ENCODE measurements around the gene RIMS1.
"Not testable (repeated sequence)": the region's sequence is repeated elsewhere in the genome, so short reads cannot be mapped to it uniquely, and the experiment has no call there.

RIMS1 gene

DNA sequence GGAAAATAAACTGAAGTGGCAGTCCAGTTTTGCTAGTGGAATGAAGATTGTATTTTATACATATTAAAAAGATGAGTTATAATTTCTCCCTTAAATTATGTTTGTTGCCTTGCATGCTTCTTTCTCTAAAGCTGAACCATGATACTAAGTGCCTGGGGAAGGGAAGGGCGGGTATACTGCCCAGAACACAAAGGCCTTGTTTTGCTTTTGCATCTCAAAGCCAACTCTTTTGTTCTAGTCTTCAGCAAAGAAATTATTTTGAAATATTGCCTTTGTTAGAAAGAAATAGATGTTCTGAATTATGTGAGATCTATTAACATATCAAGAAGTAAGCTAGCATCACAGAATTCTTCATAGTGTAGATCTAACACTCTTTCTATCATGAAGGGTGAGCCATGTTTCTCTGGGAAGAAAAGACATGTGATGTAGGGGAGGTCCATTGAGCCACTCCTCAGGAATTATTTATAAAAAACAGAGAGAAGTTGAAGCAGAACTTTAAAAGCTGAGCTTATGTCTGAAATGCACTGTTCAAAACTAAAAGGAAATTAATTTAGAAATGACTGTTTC is 108.4 kb downstream of the RIMS1 start:
- no peaks in the 10 kb centered on the region for H3K27me3 ChIP-seq
- TF ChIP-seq, protein P1, sequence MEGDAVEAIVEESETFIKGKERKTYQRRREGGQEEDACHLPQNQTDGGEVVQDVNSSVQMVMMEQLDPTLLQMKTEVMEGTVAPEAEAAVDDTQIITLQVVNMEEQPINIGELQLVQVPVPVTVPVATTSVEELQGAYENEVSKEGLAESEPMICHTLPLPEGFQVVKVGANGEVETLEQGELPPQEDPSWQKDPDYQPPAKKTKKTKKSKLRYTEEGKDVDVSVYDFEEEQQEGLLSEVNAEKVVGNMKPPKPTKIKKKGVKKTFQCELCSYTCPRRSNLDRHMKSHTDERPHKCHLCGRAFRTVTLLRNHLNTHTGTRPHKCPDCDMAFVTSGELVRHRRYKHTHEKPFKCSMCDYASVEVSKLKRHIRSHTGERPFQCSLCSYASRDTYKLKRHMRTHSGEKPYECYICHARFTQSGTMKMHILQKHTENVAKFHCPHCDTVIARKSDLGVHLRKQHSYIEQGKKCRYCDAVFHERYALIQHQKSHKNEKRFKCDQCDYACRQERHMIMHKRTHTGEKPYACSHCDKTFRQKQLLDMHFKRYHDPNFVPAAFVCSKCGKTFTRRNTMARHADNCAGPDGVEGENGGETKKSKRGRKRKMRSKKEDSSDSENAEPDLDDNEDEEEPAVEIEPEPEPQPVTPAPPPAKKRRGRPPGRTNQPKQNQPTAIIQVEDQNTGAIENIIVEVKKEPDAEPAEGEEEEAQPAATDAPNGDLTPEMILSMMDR (IDR thresholded peaks at IDR 0.05; ENCODE audit: low read depth, low read length), result no peak
- no peaks in the 10 kb centered on the region for H3K4me1 ChIP-seq
- H3K9me3 ChIP-seq, result no peaks in the 10 kb centered on the region
- H3K36me3 ChIP-seq, result no peaks in the 10 kb centered on the region
- no peak overlapping the region for H3K4me3 ChIP-seq (ENCODE audit: low read depth, low read length)
- DNase-seq, result no peak

DNA sequence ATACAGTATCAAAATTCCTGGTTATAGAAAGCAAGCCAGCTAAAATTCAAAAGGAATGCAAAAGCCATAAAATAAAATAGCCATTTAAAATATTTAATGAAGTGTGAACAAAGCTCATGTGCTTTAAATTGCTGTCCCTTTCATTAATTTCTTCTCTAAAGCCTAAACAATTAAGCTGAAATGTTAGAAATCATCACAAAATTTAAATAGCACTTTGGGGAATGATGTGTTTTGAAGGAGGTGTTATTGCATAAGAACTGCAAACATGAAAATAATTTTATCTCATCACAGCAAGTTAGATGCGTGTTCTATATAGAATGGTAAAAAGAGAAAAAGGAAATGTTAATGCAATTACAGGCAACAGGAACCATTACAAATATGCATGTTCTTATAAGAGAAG is 111.0 kb downstream of the RIMS1 start:
- H3K4me3 ChIP-seq (ENCODE audit: low read depth, low read length), result no peak overlapping the region
- no peaks in the 10 kb centered on the region for H3K27me3 ChIP-seq
- no peaks in the 10 kb centered on the region for H3K9me3 ChIP-seq
- H3K4me1 ChIP-seq, result no peaks in the 10 kb centered on the region
- H3K36me3 ChIP-seq, result no peaks in the 10 kb centered on the region
- no peak for DNase-seq
- TF ChIP-seq, protein P1 (IDR thresholded peaks at IDR 0.05; ENCODE audit: low read depth, low read length), result no peak

DNA sequence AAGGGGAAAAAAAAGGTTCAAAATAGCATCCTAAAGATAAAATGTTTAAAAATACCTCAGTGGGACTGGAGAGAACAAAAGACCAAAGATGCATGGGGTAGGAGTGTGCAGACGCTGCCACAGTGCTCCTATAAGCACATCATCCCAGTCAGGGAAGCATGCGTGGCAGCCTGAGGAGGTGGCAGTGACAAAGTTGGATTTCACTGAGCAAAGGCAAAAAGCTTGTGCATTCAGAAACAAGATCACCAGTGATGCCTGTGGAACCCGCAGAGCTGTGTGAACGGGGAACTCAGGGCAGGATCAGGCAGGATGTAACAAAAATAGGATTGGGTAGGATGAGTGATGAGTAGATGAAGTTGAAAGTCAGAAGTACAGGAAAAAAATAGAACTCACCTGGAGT is 116.1 kb downstream of the RIMS1 start:
- DNase-seq, result no peak
- TF ChIP-seq, protein P1 (IDR thresholded peaks at IDR 0.05; ENCODE audit: low read depth, low read length), result no peak
- Histone ChIP-seq H3K36me3 (no peaks in the 10 kb centered on the region), H3K9me3 (no peaks in the 10 kb centered on the region), H3K4me1 (no peaks in the 10 kb centered on the region), H3K27me3 (no peaks in the 10 kb centered on the region), H3K4me3 (ENCODE audit: low read depth, low read length) (no peak overlapping the region)

DNA sequence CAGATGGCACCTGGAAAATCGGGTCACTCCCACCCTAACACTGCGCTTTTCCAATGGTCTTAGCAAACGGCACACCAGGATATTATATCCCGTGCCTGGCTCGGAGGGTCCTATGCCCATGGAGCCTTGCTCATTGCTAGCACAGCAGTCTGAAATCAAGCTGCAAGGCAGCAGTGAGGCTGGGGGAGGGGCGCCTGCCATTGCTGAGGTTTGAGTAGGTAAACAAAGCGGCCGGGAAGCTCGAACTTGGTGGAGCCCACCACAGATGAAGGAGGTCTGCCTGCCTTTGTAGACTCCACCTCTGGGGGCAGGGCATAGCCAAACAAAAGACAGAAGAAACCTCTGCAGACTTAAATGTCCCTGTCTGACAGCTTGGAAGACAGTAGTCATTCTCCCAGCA is 120.2 kb downstream of the RIMS1 start:
- not testable (repeated sequence) for H3K4me1 ChIP-seq; H3K4me3 ChIP-seq (ENCODE audit: low read depth, low read length); H3K9me3 ChIP-seq; H3K36me3 ChIP-seq; DNase-seq; H3K27me3 ChIP-seq

DNA sequence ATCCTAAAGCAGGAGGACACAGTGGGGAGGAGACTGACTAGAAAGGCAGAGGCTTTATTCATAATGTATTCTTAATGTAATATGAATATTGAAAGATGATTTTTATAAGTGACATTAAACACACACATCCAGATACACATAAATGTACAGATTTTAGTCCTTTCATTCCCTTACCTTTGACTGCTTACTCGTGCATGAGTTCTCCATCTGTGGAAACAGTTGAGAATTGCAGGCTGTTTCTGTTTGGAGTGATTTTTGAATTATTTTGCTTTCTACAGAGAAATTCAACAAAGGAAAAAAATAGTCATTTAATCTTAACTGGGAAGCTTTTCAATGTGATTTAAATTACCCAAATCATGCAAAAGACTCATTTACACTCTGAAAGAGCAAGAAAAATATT is 136.5 kb downstream of the RIMS1 start:
- H3K4me3 ChIP-seq (ENCODE audit: low read depth, low read length), result no peak overlapping the region
- H3K9me3 ChIP-seq, result no peaks in the 10 kb centered on the region
- no peak for DNase-seq
- H3K27me3 ChIP-seq, result no peaks in the 10 kb centered on the region
- TF ChIP-seq, protein P1 (IDR thresholded peaks at IDR 0.05; ENCODE audit: low read depth, low read length), result no peak
- H3K4me1 ChIP-seq, result no peaks in the 10 kb centered on the region
- H3K36me3 ChIP-seq, result no peaks in the 10 kb centered on the region

DNA sequence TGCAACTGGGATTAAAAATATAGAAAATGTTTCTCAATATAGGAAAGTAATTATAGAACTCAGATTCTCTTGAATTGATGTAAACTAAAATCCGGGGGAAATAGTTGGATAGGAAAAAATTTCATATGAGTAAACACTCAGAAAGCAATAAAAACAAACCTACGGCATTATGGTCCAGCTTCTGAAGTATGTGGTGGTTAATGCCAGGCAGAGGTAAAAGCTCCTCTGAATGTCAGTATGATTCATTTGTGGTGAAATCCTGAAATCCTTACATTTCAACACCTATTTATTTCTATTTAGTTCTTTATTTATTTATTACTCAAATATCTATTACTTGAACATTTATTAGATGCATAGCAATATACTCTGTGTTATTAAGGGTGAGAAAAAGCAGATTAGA is 145.1 kb downstream of the RIMS1 start:
- H3K9me3 ChIP-seq, result no peaks in the 10 kb centered on the region
- no peaks in the 10 kb centered on the region for H3K27me3 ChIP-seq
- H3K4me3 ChIP-seq (ENCODE audit: low read depth, low read length), result no peak overlapping the region
- TF ChIP-seq, protein P1 (IDR thresholded peaks at IDR 0.05; ENCODE audit: low read depth, low read length), result no peak
- no peak for DNase-seq
- no peaks in the 10 kb centered on the region for H3K36me3 ChIP-seq
- H3K4me1 ChIP-seq, result no peaks in the 10 kb centered on the region

DNA sequence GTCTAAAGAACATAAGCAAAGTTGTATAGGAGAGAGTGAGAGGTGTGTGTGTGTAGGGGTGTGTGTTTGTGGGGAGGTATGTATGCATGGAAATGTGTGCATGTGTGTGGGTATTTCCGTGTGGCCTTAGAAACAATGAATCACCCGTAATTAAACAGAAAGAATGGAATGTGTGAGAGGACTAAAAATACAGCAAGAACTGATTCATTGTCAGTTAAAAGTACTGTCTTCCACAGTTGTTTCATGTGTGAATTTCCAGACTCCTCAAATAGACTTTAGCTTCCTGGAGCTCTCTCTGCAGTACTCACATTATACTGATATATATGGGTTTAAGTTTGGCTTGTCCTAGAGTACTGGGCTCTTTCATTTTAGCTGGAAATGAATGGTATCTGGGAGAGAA is 145.7 kb downstream of the RIMS1 start:
- no peaks in the 10 kb centered on the region for H3K27me3 ChIP-seq
- TF ChIP-seq, protein P1 (IDR thresholded peaks at IDR 0.05; ENCODE audit: low read depth, low read length), result no peak
- H3K36me3 ChIP-seq, result no peaks in the 10 kb centered on the region
- no peak for DNase-seq
- no peak overlapping the region for H3K4me3 ChIP-seq (ENCODE audit: low read depth, low read length)
- no peaks in the 10 kb centered on the region for H3K9me3 ChIP-seq
- H3K4me1 ChIP-seq, result no peaks in the 10 kb centered on the region
